Panc1 (cell line): ENCODE measurements around the gene SPATS2L.

Experiments
- CTCF ChIP-seq: fragments of 450-650 bp; IDR thresholded peaks from 2 replicates; pipeline ENCODE4 v1.5.1; 2017; ENCODE audit warnings: mild to moderate bottlenecking
- POLR2AphosphoS5 ChIP-seq: IDR thresholded peaks from 2 replicates; pipeline ENCODE4 v1.6.1; 2012; ENCODE audit warnings: mild to moderate bottlenecking, low read depth, low read length, moderate library complexity
- REST ChIP-seq, 2 experiments: IDR thresholded peaks; 2 replicates each; pipeline ENCODE4 v1.6.1; 2011 to 2012; ENCODE audit warnings: low read depth in 2 of 2, control low read depth in 1 of 2, low read length in 1 of 2, mild to moderate bottlenecking in 1 of 2, moderate library complexity in 1 of 2; ENCODE audit not compliant: insufficient read depth in 1 of 2
- SIN3A ChIP-seq: IDR thresholded peaks from 2 replicates; pipeline ENCODE4 v1.6.1; 2012; ENCODE audit warnings: low read depth, mild to moderate bottlenecking, low read length, moderate library complexity, borderline replicate concordance; ENCODE audit not compliant: insufficient read depth

GRCh38 chr2:200351815-200352214 is 45.3 kb downstream of the SPATS2L start:
- no peak for TF ChIP-seq CTCF
- no peak for TF ChIP-seq POLR2AphosphoS5
- no peak for TF ChIP-seq REST (IDR thresholded peaks at IDR 0.05; ENCODE audit: insufficient read depth in 1 of 2, low read depth in 2 of 2, low read length in 1 of 2)
- no peak for TF ChIP-seq SIN3A
